H1 (cell line): ENCODE measurements around the gene RAPGEF6. TPM values are rescaled to one million over a fixed set of nuclear protein-coding genes. Genes with fewer than 3 reads are reported as not detected.

Source experiments
- NRF1 ChIP-seq: IDR thresholded peaks from 2 replicates; pipeline ENCODE4 v1.6.1; 2011; ENCODE audit warnings: mild to moderate bottlenecking, low read depth, low read length, improper control_type of control experiment
- RAD21 ChIP-seq, 2 experiments: IDR thresholded peaks in 1 of 2; conservative IDR thresholded peaks in 1 of 2; 2 replicates each; pipeline ENCODE4 v1.6.1; 2011; ENCODE audit warnings: low read depth in 2 of 2, low read length in 2 of 2, improper control_type of control experiment in 1 of 2, inconsistent platforms in 1 of 2, mild to moderate bottlenecking in 1 of 2, moderate library complexity in 1 of 2
- TAF1 ChIP-seq: IDR thresholded peaks from 2 replicates; pipeline ENCODE4 v1.6.1; 2011; ENCODE audit warnings: mild to moderate bottlenecking, low read depth, low read length
- USF2 ChIP-seq: IDR thresholded peaks from 2 replicates; pipeline ENCODE4 v1.6.1; 2011; ENCODE audit warnings: low read length, improper control_type of control experiment
- polyA plus RNA-seq, 7 experiments: library from polyadenylated mRNA; depleted of rRNA in 3 of 7; stranded (reverse) in 5 of 7; unstranded in 2 of 7; fragments of >200 nt in 5 of 7; fragments of 200-250 nt in 2 of 7; gene quantifications; 1 replicate in 5 of 7; 2 replicates in 1 of 7; 4 replicates in 1 of 7; pipeline versions ENCODE4 v1.2.1 to v1.2.3, GENCODE V29; 2011 to 2013; ENCODE audit warnings: missing spikeins in 2 of 7, mixed read lengths in 2 of 7
- total RNA-seq: library from RNA; stranded (reverse); fragmentation: NEBNext Ultra II Directional; extraction: Animal tissue kit (Norgen Biotek cat#: 25700); gene quantifications from 2 replicates; pipeline ENCODE4 v1.2.1, GENCODE V29; 2021

The RAPGEF6 gene
- total and polyA plus RNA-seq, 2 of the 8 experiments (the other 6 are each of a cell fraction or from before 2014, with no cell fraction given), result 4.8 to 20.0 TPM

GRCh38 chr5:131460867-131461572, 174.0 kb downstream of the RAPGEF6 start (continued):
- TF ChIP-seq RAD21 (IDR thresholded peaks at IDR 0.05 in 1 of 2, conservative IDR thresholded peaks at IDR 0.05 in 1 of 2; ENCODE audit: low read depth in 2 of 2, low read length in 2 of 2) (no peak), TAF1 (no peak), NRF1 (no peak), USF2 (no peak)
